ENCODE results near the gene RNF44.
"Not testable (repeated sequence)": the region's sequence is repeated elsewhere in the genome, so short reads cannot be mapped to it uniquely, and the experiment has no call there.

Gene RNF44

GRCh38 chr5:176553260-176554085 is 16.3 kb upstream of the RNF44 start:
- peak; percentile 80 for DNase-seq (ENCODE audit: low read depth, low spot score)
- H3K27ac ChIP-seq, result peak overlapping the region; percentile 66

GRCh38 chr5:176552332-176552869 is 15.2 kb upstream of the RNF44 start:
- no peak for DNase-seq (ENCODE audit: low read depth, low spot score)
- no peak overlapping the region for H3K27ac ChIP-seq

- not testable (repeated sequence) for DNase-seq (ENCODE audit: low read depth, low spot score); H3K27ac ChIP-seq
These were observed 13.7 kb upstream of the RNF44 start for GRCh38 chr5:176550937-176551336.

- no peak for DNase-seq (ENCODE audit: low read depth, low spot score)
- no peak overlapping the region for H3K27ac ChIP-seq
These were observed 13.2 kb upstream of the RNF44 start for GRCh38 chr5:176550275-176550831.

GRCh38 chr5:176549871-176550270 is 12.7 kb upstream of the RNF44 start:
- H3K27ac ChIP-seq, result no peak overlapping the region

GRCh38 chr5:176548967-176549444 is 11.8 kb upstream of the RNF44 start, which contains the start of gene CDHR2:
Gene CDHR2 (plus strand): TSS chr5:176549342. CDS start chr5:176565353, 16,011 bp downstream.
- no peak within 1 kb of the TSS for H3K27ac ChIP-seq
- no peak for DNase-seq (ENCODE audit: low read depth, low spot score)

More at GRCh38 chr5:176549871-176550270, 12.7 kb upstream of the RNF44 start:
- no peak for DNase-seq (ENCODE audit: low read depth, low spot score)

GRCh38 chr5:176547802-176548201 is 10.6 kb upstream of the RNF44 start:
- no peak overlapping the region for H3K27ac ChIP-seq
- no peak for DNase-seq (ENCODE audit: low read depth, low spot score)

GRCh38 chr5:176545737-176546509 is 8.7 kb upstream of the RNF44 start:
- peak; percentile 57 for DNase-seq (ENCODE audit: low read depth, low spot score)
- peak overlapping the region; percentile 91 for H3K27ac ChIP-seq

- peak overlapping the region; percentile 91 for H3K27ac ChIP-seq
- DNase-seq (ENCODE audit: low read depth, low spot score), result no peak
These were observed 8.2 kb upstream of the RNF44 start for GRCh38 chr5:176545388-176545736.

- peak overlapping the region; percentile 91 for H3K27ac ChIP-seq
- DNase-seq (ENCODE audit: low read depth, low spot score), result no peak
These were observed 6.4 kb upstream of the RNF44 start for GRCh38 chr5:176543428-176544182.

GRCh38 chr5:176542596-176543427 is 5.6 kb upstream of the RNF44 start:
- DNase-seq (ENCODE audit: low read depth, low spot score), result no peak

GRCh38 chr5:176542135-176542595 is 5.0 kb upstream of the RNF44 start:
- no peak for DNase-seq (ENCODE audit: low read depth, low spot score)
- peak overlapping the region; percentile 91 for H3K27ac ChIP-seq

More at GRCh38 chr5:176542596-176543427, 5.6 kb upstream of the RNF44 start:
- peak overlapping the region; percentile 91 for H3K27ac ChIP-seq

- peak overlapping the region; percentile 91 for H3K27ac ChIP-seq
- DNase-seq (ENCODE audit: low read depth, low spot score), result no peak
These were observed 4.3 kb upstream of the RNF44 start for GRCh38 chr5:176541338-176542134.

GRCh38 chr5:176540956-176541337 is 3.7 kb upstream of the RNF44 start:
- H3K27ac ChIP-seq, result peak overlapping the region; percentile 91
- DNase-seq (ENCODE audit: low read depth, low spot score), result no peak

GRCh38 chr5:176540476-176540899 is 3.3 kb upstream of the RNF44 start:
- no peak overlapping the region for H3K27ac ChIP-seq
- DNase-seq (ENCODE audit: low read depth, low spot score), result no peak

- DNase-seq (ENCODE audit: low read depth, low spot score), result no peak
- peak overlapping the region; percentile 93 for H3K27ac ChIP-seq
These were observed 1.8 kb upstream of the RNF44 start for GRCh38 chr5:176538989-176539384.

GRCh38 chr5:176538230-176538988 is 1.2 kb upstream of the RNF44 start:
- peak overlapping the region; percentile 93 for H3K27ac ChIP-seq
- DNase-seq (ENCODE audit: low read depth, low spot score), result no peak
